ENCODE results near the gene TMEM232. TPM values are rescaled to one million over a fixed set of nuclear protein-coding genes. Genes with fewer than 3 reads are reported as not detected.

TMEM232 gene
- total RNA-seq, 1 donor: 1.4 TPM

DNA sequence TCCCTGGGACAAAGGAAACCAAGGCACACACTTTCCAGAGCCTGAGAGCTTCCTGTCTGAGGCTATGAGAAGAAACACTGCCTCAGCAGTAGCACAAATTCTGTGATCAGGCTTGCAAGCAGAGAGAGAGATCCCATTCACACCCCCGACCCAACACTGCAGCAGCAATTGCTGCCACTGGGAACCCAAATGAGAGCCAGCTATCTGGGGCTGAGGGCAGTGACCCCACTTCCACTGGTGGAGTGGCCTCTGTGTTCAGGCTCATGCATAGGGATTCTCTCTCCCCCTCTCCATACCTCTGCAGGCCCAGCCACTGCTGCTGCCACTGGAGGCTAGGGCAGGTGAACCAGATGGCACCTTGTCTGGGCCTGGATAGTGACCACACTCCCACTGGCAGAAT is 95.2 kb downstream of the TMEM232 start:
- Histone ChIP-seq H3K79me2 (ENCODE audit: insufficient read depth, low read length) (no peaks in the 10 kb centered on the region), H3K4me3 (ENCODE audit: insufficient read depth, low read length) (no peak overlapping the region), H3K36me3 (ENCODE audit: insufficient read depth, low read length) (no peaks in the 10 kb centered on the region), H3K4me1 (ENCODE audit: insufficient read depth, low read length) (no peaks in the 10 kb centered on the region), H3K27me3 (ENCODE audit: insufficient read depth, low read length) (no peaks in the 10 kb centered on the region), H3K9me3 (ENCODE audit: low read depth, low read length) (no peaks in the 10 kb centered on the region), H4K20me1 (ENCODE audit: insufficient read depth, low read length) (no peaks in the 10 kb centered on the region), H2AFZ (ENCODE audit: low read length) (no peak overlapping the region), H3K4me2 (ENCODE audit: insufficient read depth, low read length) (no peak overlapping the region), H3K27ac (ENCODE audit: low read depth, low read length) (no peak overlapping the region)
- DNase-seq (ENCODE audit: insufficient read length, low spot score, missing footprints): peak; percentile 19
- TF ChIP-seq, protein P1, sequence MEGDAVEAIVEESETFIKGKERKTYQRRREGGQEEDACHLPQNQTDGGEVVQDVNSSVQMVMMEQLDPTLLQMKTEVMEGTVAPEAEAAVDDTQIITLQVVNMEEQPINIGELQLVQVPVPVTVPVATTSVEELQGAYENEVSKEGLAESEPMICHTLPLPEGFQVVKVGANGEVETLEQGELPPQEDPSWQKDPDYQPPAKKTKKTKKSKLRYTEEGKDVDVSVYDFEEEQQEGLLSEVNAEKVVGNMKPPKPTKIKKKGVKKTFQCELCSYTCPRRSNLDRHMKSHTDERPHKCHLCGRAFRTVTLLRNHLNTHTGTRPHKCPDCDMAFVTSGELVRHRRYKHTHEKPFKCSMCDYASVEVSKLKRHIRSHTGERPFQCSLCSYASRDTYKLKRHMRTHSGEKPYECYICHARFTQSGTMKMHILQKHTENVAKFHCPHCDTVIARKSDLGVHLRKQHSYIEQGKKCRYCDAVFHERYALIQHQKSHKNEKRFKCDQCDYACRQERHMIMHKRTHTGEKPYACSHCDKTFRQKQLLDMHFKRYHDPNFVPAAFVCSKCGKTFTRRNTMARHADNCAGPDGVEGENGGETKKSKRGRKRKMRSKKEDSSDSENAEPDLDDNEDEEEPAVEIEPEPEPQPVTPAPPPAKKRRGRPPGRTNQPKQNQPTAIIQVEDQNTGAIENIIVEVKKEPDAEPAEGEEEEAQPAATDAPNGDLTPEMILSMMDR (IDR thresholded peaks at IDR 0.05; ENCODE audit: extremely low read depth, low read depth, low read length): no peak

DNA sequence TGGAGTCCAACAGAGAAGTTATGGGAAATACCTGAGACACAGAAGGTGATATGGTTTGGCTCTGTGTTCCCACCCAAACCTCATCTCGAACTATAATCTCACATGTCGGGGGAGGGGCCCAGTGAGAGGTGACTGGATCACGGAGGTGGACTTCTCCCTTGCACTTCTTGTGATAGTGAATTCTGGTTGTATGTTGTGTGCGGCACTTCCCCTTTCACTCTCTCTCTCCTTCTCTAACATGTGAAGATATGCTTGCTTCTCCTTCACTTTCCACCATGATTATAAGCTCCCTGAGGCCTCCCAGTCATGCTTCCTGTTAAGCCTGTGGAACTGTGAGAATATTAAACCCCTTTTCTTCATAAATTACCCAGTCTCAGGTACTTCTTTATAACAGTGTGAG is 96.1 kb downstream of the TMEM232 start:
- no peak overlapping the region for H3K4me3 ChIP-seq (ENCODE audit: insufficient read depth, low read length)
- H3K79me2 ChIP-seq (ENCODE audit: insufficient read depth, low read length): no peaks in the 10 kb centered on the region
- H2AFZ ChIP-seq (ENCODE audit: low read length): no peak overlapping the region
- H4K20me1 ChIP-seq (ENCODE audit: insufficient read depth, low read length): no peaks in the 10 kb centered on the region
- no peaks in the 10 kb centered on the region for H3K36me3 ChIP-seq (ENCODE audit: insufficient read depth, low read length)
- DNase-seq (ENCODE audit: insufficient read length, low spot score, missing footprints): no peak
- no peaks in the 10 kb centered on the region for H3K27me3 ChIP-seq (ENCODE audit: insufficient read depth, low read length)
- no peak overlapping the region for H3K4me2 ChIP-seq (ENCODE audit: insufficient read depth, low read length)
- TF ChIP-seq, protein P1 (IDR thresholded peaks at IDR 0.05; ENCODE audit: extremely low read depth, low read depth, low read length): no peak
- no peaks in the 10 kb centered on the region for H3K9me3 ChIP-seq (ENCODE audit: low read depth, low read length)
- H3K27ac ChIP-seq (ENCODE audit: low read depth, low read length): no peak overlapping the region
- H3K4me1 ChIP-seq (ENCODE audit: insufficient read depth, low read length): no peaks in the 10 kb centered on the region

DNA sequence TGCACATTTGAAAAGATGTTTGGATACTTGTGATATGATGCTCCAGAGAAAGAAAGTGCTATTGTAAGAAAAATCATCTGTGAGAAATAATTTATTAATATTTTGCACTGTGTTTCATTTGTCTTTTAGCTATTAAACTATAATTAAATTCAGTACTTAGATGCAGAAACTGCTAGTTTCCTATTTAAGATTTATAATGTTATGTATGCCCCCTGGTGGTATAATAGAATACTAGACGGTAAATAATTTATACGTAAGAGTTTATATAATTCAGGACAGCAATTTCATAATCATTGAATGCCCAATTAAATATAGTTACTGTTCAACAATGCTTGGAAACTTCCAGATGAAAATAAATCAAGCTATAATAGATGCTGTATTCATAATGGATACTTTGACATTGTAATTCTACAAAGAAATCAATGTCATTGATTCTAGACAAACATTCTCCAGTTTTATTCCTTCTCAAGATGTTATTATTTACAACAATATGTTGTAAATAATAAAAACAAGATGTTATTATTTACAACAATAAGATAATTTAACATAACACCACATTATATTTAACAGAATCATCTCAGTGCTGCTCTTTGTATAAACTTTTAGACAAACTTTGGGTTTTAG is 101.0 kb downstream of the TMEM232 start:
- Histone ChIP-seq H3K4me3 (ENCODE audit: insufficient read depth, low read length) (no peak overlapping the region), H3K4me2 (ENCODE audit: insufficient read depth, low read length) (no peak overlapping the region), H3K79me2 (ENCODE audit: insufficient read depth, low read length) (no peaks in the 10 kb centered on the region), H3K36me3 (ENCODE audit: insufficient read depth, low read length) (no peaks in the 10 kb centered on the region), H3K4me1 (ENCODE audit: insufficient read depth, low read length) (no peaks in the 10 kb centered on the region), H2AFZ (ENCODE audit: low read length) (no peak overlapping the region), H3K27ac (ENCODE audit: low read depth, low read length) (no peak overlapping the region), H4K20me1 (ENCODE audit: insufficient read depth, low read length) (no peaks in the 10 kb centered on the region), H3K9me3 (ENCODE audit: low read depth, low read length) (no peaks in the 10 kb centered on the region), H3K27me3 (ENCODE audit: insufficient read depth, low read length) (no peaks in the 10 kb centered on the region)
- TF ChIP-seq, protein P1 (IDR thresholded peaks at IDR 0.05; ENCODE audit: extremely low read depth, low read depth, low read length): peak; percentile 54
- DNase-seq (ENCODE audit: insufficient read length, low spot score, missing footprints): peak; percentile 71

DNA sequence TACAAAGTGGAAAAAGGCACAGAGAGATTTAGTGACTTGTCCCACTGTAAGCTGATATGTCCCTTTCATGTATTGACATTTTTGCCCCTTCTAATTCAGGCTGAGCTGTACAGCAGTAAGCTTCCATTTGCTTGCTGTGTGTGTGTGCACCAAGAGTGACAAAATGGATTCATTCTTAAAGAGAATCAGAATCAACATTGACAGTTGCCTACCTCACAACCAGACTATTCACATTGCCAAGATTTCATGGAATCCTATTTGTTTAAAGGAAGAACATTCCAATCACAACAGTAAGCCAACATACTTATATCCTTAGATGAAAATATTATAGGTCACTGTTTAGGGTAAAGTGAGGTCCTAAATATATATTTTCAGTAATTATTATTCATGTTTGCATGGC is 102.6 kb downstream of the TMEM232 start:
- H3K27me3 ChIP-seq (ENCODE audit: insufficient read depth, low read length): no peaks in the 10 kb centered on the region
- H3K4me1 ChIP-seq (ENCODE audit: insufficient read depth, low read length): no peaks in the 10 kb centered on the region
- no peak overlapping the region for H3K27ac ChIP-seq (ENCODE audit: low read depth, low read length)
- H4K20me1 ChIP-seq (ENCODE audit: insufficient read depth, low read length): no peaks in the 10 kb centered on the region
- TF ChIP-seq, protein P1 (IDR thresholded peaks at IDR 0.05; ENCODE audit: extremely low read depth, low read depth, low read length): no peak
- H2AFZ ChIP-seq (ENCODE audit: low read length): no peak overlapping the region
- no peaks in the 10 kb centered on the region for H3K36me3 ChIP-seq (ENCODE audit: insufficient read depth, low read length)
- H3K4me2 ChIP-seq (ENCODE audit: insufficient read depth, low read length): no peak overlapping the region
- H3K9me3 ChIP-seq (ENCODE audit: low read depth, low read length): no peaks in the 10 kb centered on the region
- DNase-seq (ENCODE audit: insufficient read length, low spot score, missing footprints): no peak
- H3K4me3 ChIP-seq (ENCODE audit: insufficient read depth, low read length): no peak overlapping the region
- no peaks in the 10 kb centered on the region for H3K79me2 ChIP-seq (ENCODE audit: insufficient read depth, low read length)

All from osteoblast (primary cell).